HG03095 (cell line): Measurements from ENCODE around the gene TDRD9.
"Not testable (repeated sequence)": the region's sequence is repeated elsewhere in the genome, so short reads cannot be mapped to it uniquely, and the experiment has no call there.

Experiments used
- ATAC-seq: cut with Tn5 transposase; IDR thresholded peaks from one replicate; pipeline ENCODE4 v1.9.1; 2021; ENCODE audit warnings: moderate library complexity; ENCODE audit not compliant: unreplicated experiment

The TDRD9 gene

GRCh38 chr14:103920981-103921854, 7.0 kb upstream of the TDRD9 start:
- peak; percentile 97 for ATAC-seq

- ATAC-seq: not testable (repeated sequence)
These were observed 6.4 kb upstream of the TDRD9 start for GRCh38 chr14:103921855-103922200.

GRCh38 chr14:103923863-103924262, 4.4 kb upstream of the TDRD9 start:
- no peak for ATAC-seq

GRCh38 chr14:103925316-103925715, 2.9 kb upstream of the TDRD9 start:
- no peak for ATAC-seq

- no peak for ATAC-seq
These were observed 690 bp upstream of the TDRD9 start for GRCh38 chr14:103927566-103927965.

- ATAC-seq: no peak
These were observed 1.9 kb downstream of the TDRD9 start for GRCh38 chr14:103930051-103930604.

- ATAC-seq: no peak
These were observed 3.2 kb downstream of the TDRD9 start for GRCh38 chr14:103931422-103931821.

GRCh38 chr14:103932791-103933490, 4.7 kb downstream of the TDRD9 start:
- ATAC-seq: no peak

GRCh38 chr14:103935102-103935501, 6.8 kb downstream of the TDRD9 start:
- no peak for ATAC-seq

GRCh38 chr14:103941462-103941861, 13.2 kb downstream of the TDRD9 start:
- no peak for ATAC-seq

- no peak for ATAC-seq
These were observed 13.9 kb downstream of the TDRD9 start, which contains the start of gene RD3L for GRCh38 chr14:103941973-103942736. TSS of gene RD3L (minus strand) at chr14:103942529. CDS start at chr14:103941695, 834 bp downstream.

GRCh38 chr14:103943673-103944072, 15.4 kb downstream of the TDRD9 start:
- no peak for ATAC-seq

- ATAC-seq: no peak
These were observed 18.7 kb downstream of the TDRD9 start for GRCh38 chr14:103946975-103947374.

- no peak for ATAC-seq
These were observed 20.2 kb downstream of the TDRD9 start for GRCh38 chr14:103948442-103948841.

- ATAC-seq: no peak
These were observed 21.0 kb downstream of the TDRD9 start for GRCh38 chr14:103949131-103949790.

GRCh38 chr14:103960457-103961055, 32.3 kb downstream of the TDRD9 start:
- no peak for ATAC-seq

GRCh38 chr14:103961928-103962578, 33.8 kb downstream of the TDRD9 start:
- no peak for ATAC-seq

GRCh38 chr14:103966631-103967030, 38.4 kb downstream of the TDRD9 start:
- ATAC-seq: no peak

GRCh38 chr14:103969961-103970360, 41.7 kb downstream of the TDRD9 start:
- ATAC-seq: no peak

GRCh38 chr14:103973354-103973753, 45.1 kb downstream of the TDRD9 start:
- no peak for ATAC-seq
